HCEC 1CT (cell line): ENCODE results near the gene ZNRF3.

Source experiments
- DNase-seq: peaks from one replicate; pipeline ENCODE4 v3.0.0-alpha.2; 2017

ZNRF3 gene

GRCh38 chr22:28958611-28959010 is 75.2 kb downstream of the ZNRF3 start:
- peak; percentile 19 for DNase-seq

- no peak for DNase-seq
These were observed 78.7 kb downstream of the ZNRF3 start for GRCh38 chr22:28962042-28962554.

GRCh38 chr22:28963362-28963761 is 80.0 kb downstream of the ZNRF3 start:
- no peak for DNase-seq

- no peak for DNase-seq
These were observed 83.8 kb downstream of the ZNRF3 start for GRCh38 chr22:28967163-28967665.

- DNase-seq, result no peak
These were observed 84.6 kb downstream of the ZNRF3 start for GRCh38 chr22:28967969-28968368.

GRCh38 chr22:28969401-28970168 is 86.2 kb downstream of the ZNRF3 start:
- no peak for DNase-seq

GRCh38 chr22:28973352-28973751 is 90.0 kb downstream of the ZNRF3 start:
- DNase-seq, result peak; percentile 10

GRCh38 chr22:28977060-28977459 is 93.7 kb downstream of the ZNRF3 start:
- DNase-seq, result no peak

GRCh38 chr22:28977481-28977971 is 94.2 kb downstream of the ZNRF3 start:
- peak; percentile 6 for DNase-seq

GRCh38 chr22:28978158-28978557 is 94.8 kb downstream of the ZNRF3 start:
- DNase-seq, result peak; percentile 7

- DNase-seq, result no peak
These were observed 95.8 kb downstream of the ZNRF3 start for GRCh38 chr22:28978863-28979796.

GRCh38 chr22:28980326-28980725 is 97.0 kb downstream of the ZNRF3 start:
- DNase-seq, result no peak

GRCh38 chr22:28981818-28982499 is 98.6 kb downstream of the ZNRF3 start:
- no peak for DNase-seq

GRCh38 chr22:28983190-28983589 is 99.8 kb downstream of the ZNRF3 start:
- DNase-seq, result no peak

GRCh38 chr22:28983788-28984441 is 100.5 kb downstream of the ZNRF3 start:
- no peak for DNase-seq

GRCh38 chr22:28984482-28985158 is 101.2 kb downstream of the ZNRF3 start:
- DNase-seq, result no peak

- no peak for DNase-seq
These were observed 102.4 kb downstream of the ZNRF3 start for GRCh38 chr22:28985581-28986290.

- no peak for DNase-seq
These were observed 103.0 kb downstream of the ZNRF3 start for GRCh38 chr22:28986366-28986765.

- DNase-seq, result no peak
These were observed 105.1 kb downstream of the ZNRF3 start for GRCh38 chr22:28988457-28988856.

GRCh38 chr22:28989035-28989464 is 105.7 kb downstream of the ZNRF3 start:
- DNase-seq, result no peak

GRCh38 chr22:28989484-28989883 is 106.1 kb downstream of the ZNRF3 start:
- no peak for DNase-seq
